ENCODE measurements around the gene MYOC.
A peak's percentile ranks its signal among the peaks of the same experiment; 100 is the strongest.
"Not testable (repeated sequence)": the region's sequence is repeated elsewhere in the genome, so short reads cannot be mapped to it uniquely, and the experiment has no call there.

Gene MYOC

DNA sequence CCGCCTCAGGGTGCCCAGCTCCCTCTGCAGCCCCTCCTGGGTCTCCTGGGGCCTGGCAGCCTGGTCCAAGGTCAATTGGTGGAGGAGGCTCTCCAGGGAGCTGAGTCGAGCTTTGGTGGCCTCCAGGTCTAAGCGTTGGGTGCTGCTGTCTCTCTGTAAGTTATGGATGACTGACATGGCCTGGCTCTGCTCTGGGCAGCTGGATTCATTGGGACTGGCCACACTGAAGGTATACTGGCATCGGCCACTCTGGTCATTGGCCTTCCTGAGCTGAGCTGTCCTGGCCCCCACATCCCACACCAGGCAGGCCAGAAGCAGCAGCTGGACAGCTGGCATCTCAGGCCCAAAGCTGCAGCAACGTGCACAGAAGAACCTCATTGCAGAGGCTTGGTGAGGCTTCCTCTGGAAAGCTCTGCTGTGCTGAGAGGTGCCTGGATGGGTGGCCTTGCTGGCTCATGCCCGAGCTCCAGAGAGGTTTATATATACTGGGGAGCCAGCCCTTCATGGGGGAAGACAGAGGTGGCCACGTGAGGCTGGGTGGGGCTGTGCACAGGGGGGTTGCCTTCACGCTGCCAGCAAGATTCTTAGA lies at the start of gene MYOC:
Gene MYOC, minus strand, starts transcription at position 455 of the 589 bp plus-strand sequence. Its CDS starts 77 bp downstream, at position 378.
- no peak for DNase-seq

DNA sequence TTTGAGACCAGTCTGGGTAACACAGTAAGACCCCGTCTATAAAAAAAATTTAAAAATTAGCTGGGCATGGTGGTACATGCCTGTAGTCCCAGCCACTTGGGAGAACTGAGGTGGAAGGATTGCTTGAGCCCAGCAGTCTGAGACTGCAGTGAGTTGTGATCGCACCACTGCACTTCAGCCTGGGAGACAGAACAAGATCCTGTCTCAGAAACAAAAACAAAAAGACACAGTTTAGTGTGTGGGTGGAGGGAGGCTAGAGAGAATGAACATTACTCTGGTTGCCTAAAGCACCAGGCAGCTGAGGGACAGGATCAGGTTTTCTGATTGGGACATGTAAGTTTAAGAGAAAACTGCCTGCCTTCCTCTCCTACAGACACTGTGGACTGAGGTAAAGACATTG lies 47.0 kb upstream of the MYOC start:
- DNase-seq = no peak

DNA sequence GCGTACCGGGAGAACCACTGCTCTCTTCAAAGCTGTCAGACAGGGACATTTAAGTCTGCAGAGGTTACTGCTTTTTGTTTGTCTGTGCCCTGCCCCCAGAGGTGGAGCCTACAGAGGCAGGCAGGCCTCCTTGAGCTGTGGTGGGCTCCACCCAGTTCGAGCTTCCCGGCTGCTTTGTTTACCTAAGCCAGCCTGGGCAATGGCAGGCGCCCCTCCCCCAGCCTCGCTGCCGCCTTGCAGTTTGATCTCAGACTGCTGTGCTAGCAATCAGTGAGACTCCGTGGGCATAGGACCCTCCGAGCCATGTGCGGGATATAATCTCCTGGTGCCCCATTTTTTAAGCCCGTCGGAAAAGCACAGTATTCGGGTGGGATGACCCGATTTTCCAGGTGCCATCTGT lies 43.3 kb upstream of the MYOC start:
- DNase-seq = not testable (repeated sequence)

DNA sequence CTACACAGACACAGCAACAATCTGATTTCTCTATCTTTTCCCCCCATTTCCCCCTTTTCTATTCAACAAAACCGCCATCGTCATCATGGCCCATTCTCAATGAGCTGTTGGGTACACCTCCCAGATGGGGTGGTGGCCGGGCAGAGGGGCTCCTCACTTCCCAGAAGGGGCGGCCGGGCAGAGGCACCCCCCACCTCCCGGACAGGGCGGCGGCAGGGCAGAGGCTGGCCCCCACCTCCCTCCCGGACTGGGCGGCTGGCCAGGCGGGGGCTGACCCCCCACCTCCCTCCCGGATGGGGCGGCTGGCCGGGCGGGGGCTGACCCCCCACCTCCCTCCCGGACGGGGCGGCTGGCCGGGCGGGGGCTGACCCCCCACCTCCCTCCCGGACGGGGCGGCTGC lies 41.1 kb upstream of the MYOC start:
- not testable (repeated sequence) for DNase-seq

DNA sequence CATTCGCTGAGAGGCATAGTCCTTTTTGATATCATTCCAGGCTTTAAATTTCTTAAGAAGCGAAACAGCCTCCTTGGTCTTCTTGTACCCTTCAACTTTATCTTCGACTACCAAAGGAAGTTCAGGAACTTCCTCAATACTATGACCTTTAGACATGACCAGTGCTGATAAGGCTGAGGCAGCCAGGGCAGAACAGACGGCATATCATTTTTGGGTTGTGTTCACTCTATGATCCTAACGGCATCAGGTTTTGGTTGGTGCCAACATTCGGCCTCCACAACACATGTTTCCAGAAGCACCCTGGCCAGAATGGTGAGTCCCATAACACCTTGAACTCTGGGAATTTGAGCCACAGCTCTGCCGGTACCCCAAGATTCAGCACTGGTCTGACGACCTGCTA lies 31.4 kb upstream of the MYOC start:
- DNase-seq = no peak

DNA sequence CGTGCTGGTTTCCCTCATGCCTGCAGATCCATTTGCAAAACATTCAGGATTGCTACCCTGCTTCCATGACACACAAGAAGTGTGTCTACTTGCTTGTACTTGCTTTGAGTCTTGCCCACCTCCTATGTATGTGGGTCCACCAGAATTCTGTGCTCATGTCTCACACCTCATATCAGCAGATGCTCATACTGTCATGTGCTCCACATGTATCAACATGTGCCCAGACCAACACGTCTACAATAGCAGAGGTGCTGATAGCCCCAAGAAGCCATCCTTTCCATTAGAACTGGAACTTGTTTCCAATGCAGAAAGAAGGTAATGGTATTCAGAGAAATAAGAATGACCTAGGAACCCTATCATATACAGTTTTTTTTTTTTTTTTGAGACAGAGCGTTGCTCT lies 27.9 kb upstream of the MYOC start:
- DNase-seq = no peak

DNA sequence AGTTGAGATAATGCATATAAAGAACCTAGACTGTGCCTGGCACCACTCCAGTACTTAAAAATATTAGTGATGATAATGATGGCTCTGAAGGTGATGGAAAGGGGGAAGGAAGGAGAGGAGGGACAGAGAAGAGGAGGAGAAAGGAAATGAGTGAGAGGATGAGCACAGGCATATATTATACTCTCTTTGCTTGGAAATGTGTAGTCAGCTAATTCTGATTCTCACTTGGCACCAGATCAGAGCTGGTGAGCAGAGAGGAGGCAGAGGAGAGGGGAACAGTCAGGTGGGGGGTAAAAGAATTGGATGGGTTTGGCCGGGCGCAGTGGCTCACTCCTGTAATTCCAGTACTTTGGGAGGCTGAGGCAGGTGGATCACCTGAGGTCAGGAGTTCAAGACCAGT lies 24.3 kb upstream of the MYOC start:
- no peak for DNase-seq

DNA sequence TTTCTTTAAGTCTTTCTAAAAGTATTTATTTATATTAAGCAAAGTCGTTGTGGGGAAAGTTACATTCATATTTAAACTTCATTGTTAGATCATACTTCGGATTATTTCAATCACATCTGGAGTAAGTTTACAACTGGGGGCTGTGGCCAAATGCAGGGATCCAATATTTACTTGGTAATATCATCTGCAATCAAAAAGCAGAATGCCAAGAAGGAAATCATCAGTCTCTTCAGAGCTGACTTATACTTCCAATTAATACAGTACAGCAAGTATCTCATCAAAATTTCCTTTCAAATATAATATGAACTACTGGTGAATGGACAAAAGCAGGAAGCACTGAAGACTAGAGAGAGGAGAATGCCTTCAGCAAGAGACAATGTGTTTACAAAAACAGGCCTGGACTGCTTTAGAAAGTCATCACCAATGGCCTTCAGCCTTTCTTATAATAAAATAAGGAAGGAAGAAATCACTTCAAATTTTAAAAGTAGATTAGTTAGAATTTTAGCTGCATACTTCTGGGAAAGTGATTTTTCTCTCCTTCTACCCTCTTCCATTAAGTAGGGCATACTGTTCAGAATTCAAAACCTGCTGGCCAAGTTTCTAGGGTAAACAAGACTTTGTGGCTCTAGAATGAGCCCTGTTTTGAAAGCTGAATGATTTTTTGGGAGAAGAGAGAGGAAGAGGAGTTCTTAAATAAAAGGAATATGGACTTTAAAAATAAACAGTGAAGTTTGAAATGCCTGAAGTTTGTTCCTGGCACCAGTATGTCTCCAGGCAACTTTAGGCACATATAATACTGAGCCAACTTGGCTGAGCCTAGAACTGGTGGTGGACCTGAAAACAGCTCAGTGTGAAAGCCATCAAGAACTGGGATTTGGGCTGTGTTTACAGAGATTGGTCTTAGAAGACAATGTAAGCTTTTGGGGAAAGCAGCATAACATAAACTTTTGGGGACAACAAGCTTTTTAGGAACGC lies 22.2 kb upstream of the MYOC start:
- DNase-seq = no peak

DNA sequence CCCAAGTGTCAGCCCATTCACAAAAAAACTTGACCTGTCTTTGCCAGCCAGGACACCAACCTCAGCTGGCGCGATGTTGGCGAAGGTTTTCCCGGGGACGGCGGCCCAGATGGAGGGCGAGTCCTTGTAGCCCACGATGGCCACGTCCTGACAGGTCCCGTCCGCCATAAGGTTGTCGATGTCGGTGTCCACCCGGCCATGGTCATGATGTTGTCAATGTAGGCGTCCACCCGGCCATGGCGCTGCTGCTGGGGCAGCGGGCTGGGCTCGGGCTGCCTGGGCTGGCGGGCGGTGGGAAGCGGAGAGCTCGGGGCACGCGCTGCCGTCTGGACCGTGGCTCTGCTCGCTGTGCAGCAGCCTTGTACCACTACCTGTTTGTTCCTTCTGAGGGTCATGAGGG lies 18.3 kb upstream of the MYOC start:
- DNase-seq = no peak

DNA sequence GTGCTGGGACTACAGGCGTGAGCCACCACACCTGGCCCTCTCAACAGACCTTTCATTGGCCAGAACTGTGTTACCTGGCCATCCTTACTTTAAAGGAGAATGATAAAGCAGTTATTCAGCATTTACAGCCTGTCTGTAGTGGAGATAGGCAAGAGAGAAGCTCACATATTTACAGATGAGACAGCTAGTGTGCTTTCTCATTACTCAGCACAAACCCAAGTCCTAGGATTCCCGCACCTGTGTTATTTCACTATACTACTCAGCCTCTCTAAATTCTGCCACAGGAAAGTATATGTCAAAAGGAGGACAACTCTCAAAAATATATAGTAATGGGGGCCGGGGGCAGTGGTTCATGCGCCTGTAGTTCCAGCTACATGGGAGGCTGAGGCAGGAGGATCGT lies 15.9 kb upstream of the MYOC start:
- DNase-seq = no peak

DNA sequence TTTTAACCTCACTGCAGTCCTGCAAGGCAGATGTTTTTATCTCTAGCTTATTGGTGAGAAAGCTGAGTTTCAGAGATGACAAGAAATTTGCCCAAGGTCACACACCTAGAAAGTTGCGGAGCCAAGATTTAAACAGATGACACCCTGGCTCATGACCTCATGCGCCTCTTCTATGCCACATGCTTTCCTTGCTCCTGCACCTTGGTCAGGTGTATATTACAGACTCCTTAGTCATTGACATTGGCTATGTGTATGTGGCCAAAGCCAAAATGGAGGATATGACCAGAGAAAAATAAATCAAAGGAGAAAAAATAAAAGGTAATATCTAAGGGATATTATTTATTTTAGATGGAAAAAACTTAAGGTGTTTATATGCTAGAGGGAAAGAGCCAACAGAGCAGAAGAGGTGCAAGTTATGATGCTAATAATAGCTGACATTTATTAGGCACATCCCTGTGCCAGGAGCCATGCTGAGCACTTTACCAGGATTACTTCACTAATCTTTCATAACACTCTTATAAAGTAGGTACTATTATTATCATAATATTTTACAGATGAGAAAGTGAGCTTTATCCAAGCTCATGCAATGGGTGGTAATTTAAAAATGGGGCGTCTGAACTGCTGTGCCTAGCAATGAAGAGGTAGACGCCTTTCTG lies 13.8 kb upstream of the MYOC start:
- DNase-seq = no peak

DNA sequence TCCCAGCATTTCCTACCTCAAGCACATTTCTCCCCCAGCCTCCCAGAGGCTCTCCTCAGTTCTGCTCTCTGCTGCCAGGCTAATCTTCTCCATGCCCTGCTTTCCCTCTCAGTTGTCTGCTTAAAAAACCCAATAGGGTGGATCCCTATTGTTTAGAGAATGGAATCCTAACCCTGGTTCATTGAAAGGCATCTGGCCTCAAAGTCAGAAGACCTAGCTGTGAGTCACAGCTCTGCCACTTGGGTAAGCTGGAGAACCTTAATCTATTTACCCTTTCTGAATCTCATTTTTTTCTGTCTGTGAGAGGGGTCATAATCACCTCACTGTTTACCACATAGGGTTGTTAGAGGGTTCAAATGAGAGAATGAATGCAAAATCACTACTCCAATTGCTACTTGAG lies 12.5 kb upstream of the MYOC start:
- DNase-seq = no peak

DNA sequence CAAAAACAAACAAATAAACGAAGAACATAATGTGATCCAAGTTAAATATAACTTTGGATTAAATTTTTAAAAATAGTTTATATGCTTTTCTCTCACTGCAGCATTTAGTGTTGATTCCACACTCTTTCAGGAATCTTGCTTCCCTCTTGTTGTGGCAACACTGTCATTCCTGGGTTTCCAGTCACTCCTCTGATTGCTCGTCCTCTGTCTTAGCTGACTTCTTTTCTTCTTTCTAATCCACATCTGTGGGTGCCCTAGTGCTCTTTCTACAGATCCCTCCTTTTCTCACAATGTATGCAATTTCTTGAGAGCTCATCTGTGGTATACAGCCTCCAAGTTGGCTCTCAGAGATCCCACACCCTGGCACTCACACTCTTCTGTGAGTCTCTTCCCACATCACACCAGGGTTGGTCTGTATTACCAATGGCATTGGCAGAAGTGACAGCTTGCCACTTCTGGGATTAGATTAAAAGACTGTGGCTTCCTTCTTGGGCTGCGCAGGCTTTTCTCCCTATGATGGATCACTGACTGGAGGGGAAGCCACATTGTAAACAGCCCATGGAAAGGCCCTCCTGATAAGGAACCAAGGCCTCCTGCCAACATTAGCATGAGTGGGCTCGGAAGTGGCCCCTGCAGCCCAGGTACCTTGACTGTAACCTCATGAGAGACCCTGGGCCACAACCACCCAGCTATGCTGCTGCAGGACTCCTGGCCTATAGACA lies 11.5 kb upstream of the MYOC start:
- no peak for DNase-seq

DNA sequence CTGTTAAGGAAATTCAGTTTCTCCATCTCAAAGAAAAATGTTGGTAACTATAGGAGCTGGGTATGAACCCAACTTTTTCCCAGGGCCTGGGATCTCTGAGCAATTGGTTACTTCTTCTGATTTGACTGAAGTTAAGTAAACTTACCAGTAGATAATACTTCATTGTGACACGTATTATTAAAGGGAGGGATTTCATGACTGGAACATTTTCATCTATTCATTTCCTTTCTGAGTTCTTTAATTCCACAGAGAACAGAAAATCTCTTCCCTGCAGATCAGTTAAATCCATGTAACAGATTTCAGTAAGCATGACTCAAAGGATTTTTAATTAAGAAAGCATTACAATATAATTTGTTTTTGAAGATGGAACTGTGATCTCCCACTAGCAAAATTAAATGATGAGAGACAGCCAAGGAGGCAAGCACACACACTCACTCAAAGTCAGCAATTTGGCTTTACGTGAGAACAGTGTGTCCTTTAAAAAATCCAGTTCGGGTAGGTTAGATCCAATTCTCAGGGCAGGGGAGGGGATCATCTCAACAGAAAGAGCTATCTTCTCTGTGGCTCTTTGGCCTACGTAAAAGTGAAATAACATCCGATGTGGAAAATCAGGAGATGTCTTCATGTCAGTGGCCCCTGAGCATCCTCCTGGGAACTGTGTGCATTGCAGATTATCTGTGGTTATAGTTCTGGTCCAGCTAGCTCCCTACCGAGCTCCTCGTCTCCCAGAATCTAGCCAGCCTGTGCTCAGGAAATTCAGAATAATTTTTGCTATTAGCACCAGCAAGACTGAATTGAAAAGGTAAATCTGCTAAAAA lies 10.8 kb upstream of the MYOC start:
- DNase-seq = no peak

DNA sequence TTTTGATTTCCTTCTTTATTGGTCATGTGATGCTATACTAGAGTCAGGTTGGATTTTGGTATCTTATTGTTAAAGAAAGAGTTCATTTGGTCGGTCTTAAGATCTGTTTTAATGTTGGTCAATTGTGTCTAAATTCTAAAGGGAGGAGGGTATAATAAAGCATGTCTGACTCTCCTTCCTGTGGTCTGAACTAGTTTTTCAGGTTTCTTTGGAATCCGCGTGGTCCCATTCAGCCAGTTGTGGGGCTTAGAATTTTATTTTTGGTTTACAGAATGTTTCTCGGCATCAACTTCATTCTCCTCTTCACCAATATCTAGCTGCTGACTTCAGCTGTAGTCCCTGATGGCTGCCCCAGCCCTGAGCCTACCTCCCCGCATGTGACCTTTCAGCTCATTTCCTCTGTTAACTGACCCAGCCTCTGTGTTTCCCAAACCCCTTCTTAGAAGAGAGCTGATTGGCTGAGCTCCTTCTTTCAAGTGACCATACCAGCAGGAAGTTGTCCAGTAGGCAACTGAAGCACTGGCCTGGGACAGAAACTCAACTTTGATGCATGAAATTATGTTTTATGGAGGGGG lies 8.7 kb upstream of the MYOC start:
- DNase-seq = no peak

DNA sequence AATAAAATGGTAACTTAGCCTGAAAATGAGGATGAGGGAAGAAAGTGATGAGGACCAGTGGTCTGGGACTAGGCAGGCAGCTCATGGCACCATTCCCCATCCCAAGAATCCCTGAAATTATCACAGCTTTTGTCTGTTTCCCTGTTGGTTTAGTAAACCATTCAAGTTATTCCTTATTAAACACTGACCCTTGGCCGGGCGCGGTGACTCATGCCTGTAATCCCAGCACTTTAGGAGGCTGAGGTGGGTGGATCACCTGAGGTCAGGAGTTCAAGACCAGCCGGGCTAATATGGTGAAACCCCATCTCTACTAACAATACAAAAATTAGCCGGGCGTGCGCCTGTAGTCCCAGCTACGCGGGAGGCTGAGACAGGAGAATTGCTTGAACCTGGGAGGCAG lies 3.7 kb upstream of the MYOC start:
- not testable (repeated sequence) for DNase-seq

DNA sequence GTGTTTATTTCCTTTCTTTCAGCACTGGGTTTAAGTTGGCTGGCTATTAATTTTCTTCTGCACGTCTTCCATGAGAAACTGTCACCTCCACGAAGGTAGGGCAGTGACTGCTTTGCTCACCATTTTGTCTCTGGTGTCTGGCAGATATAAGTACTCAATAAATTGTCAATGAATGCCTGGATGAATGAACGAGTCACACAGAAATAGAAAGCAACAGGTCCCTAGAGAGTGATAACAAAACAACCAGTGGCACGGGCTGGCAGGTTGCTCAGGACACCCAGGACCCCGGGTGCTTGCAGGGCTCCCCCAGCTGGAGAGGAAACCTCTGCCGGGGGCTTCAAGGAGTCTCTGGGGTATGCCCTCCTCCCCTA lies 3.2 kb upstream of the MYOC start:
- DNase-seq = no peak

DNA sequence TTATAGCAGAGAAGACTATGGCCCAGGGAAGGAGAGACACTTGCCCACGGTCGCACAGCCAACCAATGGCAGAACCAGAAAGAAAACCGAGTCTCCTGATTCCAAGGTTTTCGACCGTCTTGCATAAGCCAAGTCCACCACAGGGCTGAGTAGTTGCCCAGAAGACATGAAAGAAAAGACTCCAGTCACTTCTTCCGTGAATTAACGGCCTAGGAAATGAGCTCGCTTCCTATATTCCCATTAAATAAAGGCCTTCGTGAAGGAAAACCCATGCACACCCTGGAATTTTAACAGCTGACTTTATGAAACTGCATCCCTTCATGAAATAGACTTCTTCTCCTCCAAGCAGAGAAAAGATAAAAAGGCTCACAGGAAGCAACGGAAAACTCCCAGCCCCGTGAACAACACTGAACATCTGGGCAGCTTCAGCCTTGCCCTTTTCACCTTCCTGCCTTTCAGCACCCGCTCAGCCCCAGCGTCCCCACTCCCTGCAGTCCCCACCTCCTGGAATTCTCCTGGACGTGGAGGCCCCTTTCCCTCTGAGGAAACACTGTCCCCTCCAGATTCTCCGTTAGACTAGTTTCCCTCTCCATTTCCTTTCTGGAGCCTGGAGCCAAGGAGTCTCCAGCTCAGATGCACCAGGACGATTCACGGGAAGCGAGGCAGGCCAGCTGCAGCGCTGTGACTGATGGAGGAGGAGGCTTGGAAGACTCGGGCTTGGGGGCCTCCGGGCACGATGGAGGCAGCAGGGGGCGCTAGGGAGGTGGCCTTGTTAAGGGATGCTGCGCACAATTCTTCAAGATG lies 2.7 kb upstream of the MYOC start:
- peak; percentile 73 for DNase-seq

DNA sequence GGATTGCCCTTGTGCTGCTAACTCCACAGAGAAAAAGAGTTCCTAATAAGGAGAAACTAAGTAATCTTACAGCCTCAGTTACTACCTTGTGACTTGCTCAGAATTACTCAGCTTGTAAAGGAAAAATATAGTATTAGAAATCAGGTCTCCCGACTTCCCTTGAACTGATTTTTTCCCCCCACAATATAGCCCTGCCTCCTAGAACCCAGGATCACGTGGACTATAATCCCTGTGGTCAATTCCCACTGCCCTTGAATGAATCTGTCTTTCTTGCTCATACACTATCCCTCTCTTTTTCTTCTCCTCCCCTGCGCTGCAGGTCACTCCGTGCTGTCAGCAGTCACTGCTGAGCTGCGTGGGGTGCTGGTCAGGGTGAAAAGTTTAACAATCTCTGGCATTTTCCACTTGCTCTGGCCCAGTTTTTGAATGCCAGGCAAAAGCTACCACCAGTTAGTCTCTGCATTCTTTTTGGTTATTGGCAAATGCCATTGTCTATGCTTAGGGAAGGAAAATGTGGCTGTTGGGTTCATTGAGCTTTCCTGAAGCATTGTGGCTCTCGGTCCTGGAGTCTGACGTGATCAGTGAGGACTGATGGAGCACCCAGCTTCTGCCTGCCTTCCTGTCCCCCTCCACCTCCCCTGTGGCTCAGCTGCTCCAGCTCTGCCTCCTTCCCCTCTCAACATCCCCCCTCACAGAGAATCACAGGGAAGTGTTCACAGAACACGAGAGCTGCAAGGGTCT lies 1.9 kb upstream of the MYOC start:
- no peak for DNase-seq

DNA sequence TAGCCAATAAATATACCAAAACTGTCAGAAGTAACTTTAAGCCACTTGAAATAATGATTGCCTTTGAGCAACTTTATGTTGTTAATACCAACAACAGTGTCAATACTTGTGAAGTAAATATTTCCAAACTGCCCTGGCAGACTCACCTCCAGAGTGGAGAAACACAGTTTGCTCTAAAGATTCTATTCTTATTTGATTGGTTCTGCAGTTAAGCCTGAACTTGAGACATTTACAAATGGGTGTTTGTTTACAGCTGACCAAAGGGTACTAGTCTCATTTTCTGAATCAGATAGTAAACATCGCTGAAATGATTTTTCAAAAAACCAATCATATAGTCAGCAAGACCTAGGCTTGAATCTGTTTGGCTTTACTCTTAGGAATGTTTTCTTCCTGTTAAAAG lies 1.3 kb upstream of the MYOC start:
- DNase-seq = no peak

DNA sequence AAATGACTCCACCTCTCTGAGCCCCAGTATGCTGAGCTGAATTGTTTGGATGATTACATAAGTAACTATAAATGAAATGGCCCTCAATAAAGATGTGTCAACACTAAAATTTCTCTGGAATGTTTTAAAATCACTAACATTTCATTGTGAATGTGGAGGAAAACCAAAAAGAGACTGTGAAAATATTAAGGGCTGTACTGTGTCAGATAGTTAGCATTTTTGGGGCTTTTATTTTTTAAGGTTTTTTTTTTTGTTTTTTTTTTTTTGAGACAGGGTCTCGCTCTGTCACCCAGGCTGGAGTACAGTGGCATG lies 6.3 kb downstream of the MYOC start:
- DNase-seq = no peak
